ENCODE results near the gene SAMD3.
"Not testable (repeated sequence)": the region's sequence is repeated elsewhere in the genome, so short reads cannot be mapped to it uniquely, and the experiment has no call there.

SAMD3 gene, protein sequence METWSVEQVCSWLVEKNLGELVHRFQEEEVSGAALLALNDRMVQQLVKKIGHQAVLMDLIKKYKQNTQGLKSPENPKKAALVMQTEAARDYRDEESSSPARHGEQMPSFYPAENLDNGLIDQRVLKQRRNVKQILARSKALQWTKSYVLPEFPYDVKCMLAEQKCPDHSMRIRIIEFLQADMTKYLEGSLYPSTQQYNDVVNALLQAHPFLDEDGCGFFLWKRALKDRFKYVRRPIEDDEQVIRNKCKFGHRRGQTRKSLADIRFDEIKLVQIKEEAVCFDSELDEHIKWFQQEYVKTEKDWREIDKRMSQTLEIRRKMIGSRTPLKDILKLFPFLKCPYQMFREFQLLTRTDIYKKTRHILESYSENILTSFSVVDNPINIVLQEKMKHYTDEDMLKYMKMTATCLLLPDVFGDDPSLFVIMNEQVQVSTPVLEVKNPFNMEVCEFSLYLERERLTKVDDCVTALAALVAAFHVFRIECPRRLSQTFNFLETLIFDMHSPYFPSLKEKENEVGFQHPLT

DNA sequence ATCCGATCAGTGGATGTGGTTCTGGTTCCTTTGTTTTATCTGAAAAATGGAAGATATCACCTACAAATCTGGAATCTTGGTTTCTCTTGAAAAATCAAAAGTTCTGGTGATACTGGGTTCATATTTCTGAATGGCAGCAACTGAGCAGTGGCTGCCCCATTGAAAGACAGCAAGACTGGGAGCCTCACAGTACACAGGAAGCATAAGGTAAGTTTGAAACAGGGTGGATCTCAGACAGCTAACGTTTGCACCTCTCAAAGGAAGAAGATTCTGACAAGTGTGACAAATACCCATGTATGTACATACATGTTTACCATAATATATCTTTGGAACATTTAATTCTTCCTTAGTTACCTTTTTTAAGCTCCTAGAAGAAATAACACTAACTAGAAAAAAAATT is at the start of gene SAMD3:
SAMD3 (minus strand) TSS at position 177 of the 400 bp plus-strand sequence. CDS start 7,678 bp downstream, outside the sequence.
- Histone ChIP-seq H3K36me3 (ENCODE audit: control insufficient read depth, low read length) (no peaks in the 10 kb centered on the region), H3K27me3 (ENCODE audit: control insufficient read depth, low read length) (no peaks in the 10 kb centered on the region), H3K4me2 (ENCODE audit: low read length) (no peak within 1 kb of the TSS), H3K4me1 (ENCODE audit: control insufficient read depth, low read length) (no peaks in the 10 kb centered on the region), H3F3A (ENCODE audit: control insufficient read depth, insufficient read depth) (no peaks in the 10 kb centered on the region), H4K20me1 (ENCODE audit: control insufficient read depth, insufficient read depth, low read depth, low read length) (no peaks in the 10 kb centered on the region), H3K4me3 (ENCODE audit: low read length) (no peak within 1 kb of the TSS), H3K9me3 (ENCODE audit: control insufficient read depth, insufficient read depth, low read length) (no peaks in the 10 kb centered on the region), H3K79me2 (ENCODE audit: control insufficient read depth, low read length) (no peaks in the 10 kb centered on the region), H3K9me2 (replicated peaks; ENCODE audit: control insufficient read depth, low read length) (no peaks in the 10 kb centered on the region), H3K27ac (ENCODE audit: low read depth, low read length) (no peak within 1 kb of the TSS)
- TF ChIP-seq EZH2phosphoT487 (IDR thresholded peaks at IDR 0.05; ENCODE audit: borderline replicate concordance, low read length): no peak
- TF ChIP-seq, protein P1, sequence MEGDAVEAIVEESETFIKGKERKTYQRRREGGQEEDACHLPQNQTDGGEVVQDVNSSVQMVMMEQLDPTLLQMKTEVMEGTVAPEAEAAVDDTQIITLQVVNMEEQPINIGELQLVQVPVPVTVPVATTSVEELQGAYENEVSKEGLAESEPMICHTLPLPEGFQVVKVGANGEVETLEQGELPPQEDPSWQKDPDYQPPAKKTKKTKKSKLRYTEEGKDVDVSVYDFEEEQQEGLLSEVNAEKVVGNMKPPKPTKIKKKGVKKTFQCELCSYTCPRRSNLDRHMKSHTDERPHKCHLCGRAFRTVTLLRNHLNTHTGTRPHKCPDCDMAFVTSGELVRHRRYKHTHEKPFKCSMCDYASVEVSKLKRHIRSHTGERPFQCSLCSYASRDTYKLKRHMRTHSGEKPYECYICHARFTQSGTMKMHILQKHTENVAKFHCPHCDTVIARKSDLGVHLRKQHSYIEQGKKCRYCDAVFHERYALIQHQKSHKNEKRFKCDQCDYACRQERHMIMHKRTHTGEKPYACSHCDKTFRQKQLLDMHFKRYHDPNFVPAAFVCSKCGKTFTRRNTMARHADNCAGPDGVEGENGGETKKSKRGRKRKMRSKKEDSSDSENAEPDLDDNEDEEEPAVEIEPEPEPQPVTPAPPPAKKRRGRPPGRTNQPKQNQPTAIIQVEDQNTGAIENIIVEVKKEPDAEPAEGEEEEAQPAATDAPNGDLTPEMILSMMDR (IDR thresholded peaks at IDR 0.05; ENCODE audit: low read depth, low read length, poor library complexity, severe bottlenecking): no peak

DNA sequence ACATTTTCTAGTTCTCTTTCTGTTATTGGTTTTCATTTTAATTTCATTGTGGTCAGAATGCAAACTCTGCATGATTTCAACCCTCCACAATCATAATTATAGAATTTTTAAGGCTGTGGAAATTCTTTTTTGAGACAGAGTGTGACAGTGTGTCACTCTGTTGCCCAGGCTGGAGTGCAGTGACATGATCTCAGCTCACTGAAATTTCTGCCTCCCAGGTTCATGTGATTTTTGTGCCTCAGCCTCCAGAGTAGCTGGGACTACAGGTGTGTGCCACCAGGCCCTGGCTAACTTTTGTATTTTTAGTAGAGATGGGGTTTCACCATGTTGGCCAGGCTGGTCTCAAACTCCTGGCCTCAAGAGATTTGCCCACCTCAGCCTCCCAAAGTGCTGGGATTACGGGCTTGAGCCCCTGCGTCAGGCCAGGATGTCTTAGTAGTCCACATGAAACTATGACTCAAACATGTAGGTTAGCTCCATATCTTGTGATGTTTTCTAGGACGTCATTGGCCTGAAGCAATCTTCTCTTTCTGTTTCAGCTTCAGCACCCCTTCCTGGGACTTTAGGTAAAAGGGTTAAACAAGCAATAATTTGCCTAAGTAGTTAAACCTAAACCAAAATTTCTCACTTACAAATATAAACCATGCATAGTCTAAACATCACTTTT is 47.4 kb upstream of the SAMD3 start:
- H3F3A ChIP-seq (ENCODE audit: control insufficient read depth, insufficient read depth): no peaks in the 10 kb centered on the region
- H3K27ac ChIP-seq (ENCODE audit: low read depth, low read length): no peak overlapping the region
- H3K4me3 ChIP-seq (ENCODE audit: low read length): no peak overlapping the region
- no peaks in the 10 kb centered on the region for H3K36me3 ChIP-seq (ENCODE audit: control insufficient read depth, low read length)
- no peaks in the 10 kb centered on the region for H3K9me3 ChIP-seq (ENCODE audit: control insufficient read depth, insufficient read depth, low read length)
- no peak for TF ChIP-seq EZH2phosphoT487 (IDR thresholded peaks at IDR 0.05; ENCODE audit: borderline replicate concordance, low read length)
- TF ChIP-seq, protein P1 (IDR thresholded peaks at IDR 0.05; ENCODE audit: low read depth, low read length, poor library complexity, severe bottlenecking): no peak
- no peaks in the 10 kb centered on the region for H3K4me1 ChIP-seq (ENCODE audit: control insufficient read depth, low read length)
- no peaks in the 10 kb centered on the region for H3K79me2 ChIP-seq (ENCODE audit: control insufficient read depth, low read length)
- no peaks in the 10 kb centered on the region for H3K9me2 ChIP-seq (replicated peaks; ENCODE audit: control insufficient read depth, low read length)
- no peaks in the 10 kb centered on the region for H3K27me3 ChIP-seq (ENCODE audit: control insufficient read depth, low read length)
- H3K4me2 ChIP-seq (ENCODE audit: low read length): no peak overlapping the region
- no peaks in the 10 kb centered on the region for H4K20me1 ChIP-seq (ENCODE audit: control insufficient read depth, insufficient read depth, low read depth, low read length)

- H3K27me3 ChIP-seq (ENCODE audit: control insufficient read depth, low read length); H4K20me1 ChIP-seq (ENCODE audit: control insufficient read depth, insufficient read depth, low read depth, low read length); H3K79me2 ChIP-seq (ENCODE audit: control insufficient read depth, low read length); H3K9me3 ChIP-seq (ENCODE audit: control insufficient read depth, insufficient read depth, low read length); H3F3A ChIP-seq (ENCODE audit: control insufficient read depth, insufficient read depth); H3K4me3 ChIP-seq (ENCODE audit: low read length); H3K4me1 ChIP-seq (ENCODE audit: control insufficient read depth, low read length); H3K36me3 ChIP-seq (ENCODE audit: control insufficient read depth, low read length); H3K4me2 ChIP-seq (ENCODE audit: low read length); H3K27ac ChIP-seq (ENCODE audit: low read depth, low read length); H3K9me2 ChIP-seq (replicated peaks; ENCODE audit: control insufficient read depth, low read length): not testable (repeated sequence)
Observed at GRCh38 chr6:130265553-130265952, 42.8 kb upstream of the SAMD3 start.

DNA sequence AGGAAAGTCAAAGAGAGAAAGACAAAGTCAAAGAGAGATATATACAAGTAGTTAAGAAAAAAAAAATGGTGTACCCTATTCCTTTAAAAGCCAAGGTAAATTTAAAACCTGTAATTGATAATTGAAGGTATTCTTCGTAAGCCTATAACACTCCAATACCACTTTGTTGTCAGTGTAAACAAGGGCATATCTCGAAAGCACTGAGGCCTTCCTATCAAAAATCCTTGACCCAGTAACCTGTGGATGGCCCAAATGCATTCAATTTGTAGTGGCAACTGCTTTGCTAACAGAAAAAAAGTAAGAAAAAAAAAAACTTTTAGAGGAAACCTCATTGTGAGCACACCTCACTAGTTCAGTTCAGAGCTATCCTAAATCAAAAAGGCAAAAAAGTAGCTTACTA is 39.3 kb upstream of the SAMD3 start:
- no peaks in the 10 kb centered on the region for H3K9me3 ChIP-seq (ENCODE audit: control insufficient read depth, insufficient read depth, low read length)
- H3K4me2 ChIP-seq (ENCODE audit: low read length): no peak overlapping the region
- peaks cover 8% of the 10 kb centered on the region for H3K4me1 ChIP-seq (ENCODE audit: control insufficient read depth, low read length)
- TF ChIP-seq EZH2phosphoT487 (IDR thresholded peaks at IDR 0.05; ENCODE audit: borderline replicate concordance, low read length): no peak
- TF ChIP-seq, protein P1 (IDR thresholded peaks at IDR 0.05; ENCODE audit: low read depth, low read length, poor library complexity, severe bottlenecking): no peak
- H3K36me3 ChIP-seq (ENCODE audit: control insufficient read depth, low read length): no peaks in the 10 kb centered on the region
- H4K20me1 ChIP-seq (ENCODE audit: control insufficient read depth, insufficient read depth, low read depth, low read length): no peaks in the 10 kb centered on the region
- H3K9me2 ChIP-seq (replicated peaks; ENCODE audit: control insufficient read depth, low read length): no peaks in the 10 kb centered on the region
- H3K4me3 ChIP-seq (ENCODE audit: low read length): no peak overlapping the region
- no peaks in the 10 kb centered on the region for H3K79me2 ChIP-seq (ENCODE audit: control insufficient read depth, low read length)
- no peaks in the 10 kb centered on the region for H3K27me3 ChIP-seq (ENCODE audit: control insufficient read depth, low read length)
- H3K27ac ChIP-seq (ENCODE audit: low read depth, low read length): no peak overlapping the region
- no peaks in the 10 kb centered on the region for H3F3A ChIP-seq (ENCODE audit: control insufficient read depth, insufficient read depth)

- not testable (repeated sequence) for H3K9me3 ChIP-seq (ENCODE audit: control insufficient read depth, insufficient read depth, low read length); H3K4me3 ChIP-seq (ENCODE audit: low read length); H3K4me2 ChIP-seq (ENCODE audit: low read length); H3K4me1 ChIP-seq (ENCODE audit: control insufficient read depth, low read length); H3K9me2 ChIP-seq (replicated peaks; ENCODE audit: control insufficient read depth, low read length); H3F3A ChIP-seq (ENCODE audit: control insufficient read depth, insufficient read depth); H3K27ac ChIP-seq (ENCODE audit: low read depth, low read length); H3K27me3 ChIP-seq (ENCODE audit: control insufficient read depth, low read length); H4K20me1 ChIP-seq (ENCODE audit: control insufficient read depth, insufficient read depth, low read depth, low read length); H3K79me2 ChIP-seq (ENCODE audit: control insufficient read depth, low read length); H3K36me3 ChIP-seq (ENCODE audit: control insufficient read depth, low read length)
Observed at GRCh38 chr6:130261558-130261957, 38.8 kb upstream of the SAMD3 start.
